NCI-H146 treated with DMSO at 0.1 percent for 48 hours (cell line): Measurements from ENCODE around the gene LBHD2.

Experiments
- DNase-seq: peaks from one replicate; lab custom pipeline; 2025; ENCODE audit not compliant: unreplicated experiment; lab: John Stamatoyannopoulos, UW

Gene LBHD2

GRCh38 chr14:103129301-103130016 is 45.4 kb downstream of the LBHD2 start:
- no peak for DNase-seq

- DNase-seq = no peak
These were observed 46.2 kb downstream of the LBHD2 start for GRCh38 chr14:103130017-103130764.

DNA sequence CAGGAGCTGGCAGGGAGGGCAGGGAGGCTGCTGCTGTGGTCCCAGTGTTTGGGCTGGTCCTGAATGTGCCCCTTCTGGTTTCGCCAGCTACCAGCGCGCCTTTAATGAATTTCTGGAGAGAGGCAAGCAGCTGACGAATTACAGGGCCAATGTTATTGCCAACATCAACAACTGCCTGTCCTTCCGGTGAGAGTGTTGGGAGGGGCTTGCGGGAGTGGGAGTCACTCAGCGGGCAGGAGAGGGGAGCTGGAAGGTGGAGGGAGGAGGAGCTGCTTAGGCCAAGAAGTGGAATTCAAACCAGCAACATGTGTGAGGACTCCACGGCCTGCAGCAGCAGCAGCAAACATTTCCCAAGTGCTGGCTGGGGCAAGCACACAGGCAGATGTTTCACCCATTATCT is 47.0 kb downstream of the LBHD2 start:
- no peak for DNase-seq

- DNase-seq = no peak
These were observed 47.6 kb downstream of the LBHD2 start for GRCh38 chr14:103131580-103131979.

DNA sequence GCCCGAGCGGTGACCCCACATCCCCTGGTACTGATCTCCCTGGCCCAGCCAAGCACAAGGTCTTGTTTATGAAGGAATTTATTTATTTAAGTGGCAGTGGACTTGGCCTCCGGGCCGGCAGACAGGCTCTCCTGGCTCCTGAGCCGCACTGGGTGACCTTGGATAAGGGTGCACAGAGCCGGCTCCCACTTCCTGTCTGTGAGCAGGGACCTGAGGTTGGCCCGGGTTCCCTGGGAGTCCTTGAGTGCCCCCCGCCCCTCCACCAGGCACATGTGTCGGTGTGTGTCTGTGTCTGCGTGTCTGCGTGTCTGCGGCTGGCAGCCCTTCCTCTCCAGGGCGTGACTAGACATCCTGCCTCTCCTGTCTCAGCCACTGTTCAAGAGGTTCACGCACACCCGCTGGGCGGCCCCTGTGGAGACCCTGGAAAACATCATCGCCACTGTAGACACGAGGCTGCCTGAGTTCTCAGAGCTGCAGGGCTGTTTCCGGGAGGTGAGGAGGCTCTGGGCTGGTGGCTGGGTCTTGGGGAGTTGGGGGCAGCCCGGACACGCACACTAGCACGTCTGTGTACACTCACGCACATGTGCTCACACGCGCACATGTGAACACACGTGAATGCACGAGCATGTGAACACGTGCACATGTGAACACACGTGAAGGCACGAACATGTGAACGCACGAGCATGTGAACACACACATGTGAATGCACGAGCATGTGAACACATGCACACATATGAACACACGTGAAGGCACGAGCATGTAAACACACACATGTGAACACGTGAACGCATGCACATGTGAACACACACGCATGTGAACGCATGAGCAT is 48.6 kb downstream of the LBHD2 start:
- no peak for DNase-seq

- DNase-seq = no peak
These were observed 49.5 kb downstream of the LBHD2 start for GRCh38 chr14:103133210-103134140.

GRCh38 chr14:103134405-103134804 is 50.4 kb downstream of the LBHD2 start:
- DNase-seq = no peak

DNA sequence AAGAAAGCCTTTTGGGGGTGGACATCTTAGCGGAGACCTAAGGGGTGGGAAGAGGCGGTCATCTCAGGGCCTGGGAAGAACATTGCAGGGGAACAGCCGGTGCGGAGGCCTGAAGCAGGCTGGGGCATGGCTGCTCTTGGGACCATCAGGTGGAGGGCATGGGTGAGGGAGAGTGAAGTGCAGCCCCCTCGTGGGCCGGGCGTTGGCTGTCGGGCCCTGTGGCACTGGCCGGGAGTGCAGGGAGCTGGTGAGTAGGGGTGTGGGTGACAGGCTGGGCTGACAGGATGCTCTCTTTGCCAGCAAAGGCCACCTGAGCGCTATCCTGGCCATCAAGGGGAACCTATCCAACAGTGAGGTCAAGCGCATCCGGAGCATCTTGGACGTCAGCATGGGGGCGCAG is 50.9 kb downstream of the LBHD2 start:
- no peak for DNase-seq

DNA sequence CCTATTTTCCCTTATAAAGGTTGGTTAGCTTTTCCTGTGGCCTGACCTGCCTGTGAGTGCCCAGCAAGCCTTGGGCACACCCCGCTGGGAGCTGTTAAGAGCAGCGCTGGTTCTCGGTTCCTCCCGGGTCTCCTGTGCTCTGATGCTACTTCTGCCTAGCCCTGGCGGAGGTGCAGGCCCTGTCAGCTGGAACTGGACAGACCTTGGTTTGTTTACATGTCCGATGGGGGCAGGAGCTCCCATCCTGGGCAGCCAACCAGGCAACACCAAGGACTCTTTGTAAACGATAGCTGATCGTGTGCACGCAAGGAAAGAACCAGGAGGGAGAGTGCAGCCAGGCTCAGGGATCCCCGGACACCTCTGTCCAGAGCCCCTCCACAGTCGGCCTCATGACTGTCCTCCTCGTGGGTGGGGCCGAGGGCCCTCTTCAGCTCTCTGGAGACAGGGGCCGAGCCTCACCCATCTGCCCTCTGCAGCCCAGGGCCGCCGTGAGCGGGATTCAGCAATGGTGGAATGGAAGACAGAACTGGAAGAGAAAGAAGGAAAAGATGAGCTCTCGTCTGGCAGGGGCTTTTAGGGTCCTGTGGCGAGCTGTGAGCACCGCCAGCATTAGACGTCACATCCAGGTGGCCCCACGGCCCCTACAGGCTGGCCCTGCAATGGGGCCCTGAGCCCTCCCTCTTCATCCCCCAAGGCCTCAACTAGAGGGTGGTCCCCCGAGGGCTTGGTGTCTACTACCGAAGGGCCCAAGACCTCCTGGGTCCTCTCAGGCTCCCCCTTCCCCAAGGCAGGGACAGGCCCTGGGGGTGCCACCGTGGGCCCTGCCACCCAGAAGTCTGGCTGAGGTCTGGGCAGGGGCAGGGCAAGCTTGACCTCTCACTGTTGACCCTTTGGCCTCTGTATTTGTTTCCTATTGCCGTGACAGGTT is 51.6 kb downstream of the LBHD2 start:
- no peak for DNase-seq

- DNase-seq = no peak
These were observed 52.6 kb downstream of the LBHD2 start for GRCh38 chr14:103136388-103137271.

DNA sequence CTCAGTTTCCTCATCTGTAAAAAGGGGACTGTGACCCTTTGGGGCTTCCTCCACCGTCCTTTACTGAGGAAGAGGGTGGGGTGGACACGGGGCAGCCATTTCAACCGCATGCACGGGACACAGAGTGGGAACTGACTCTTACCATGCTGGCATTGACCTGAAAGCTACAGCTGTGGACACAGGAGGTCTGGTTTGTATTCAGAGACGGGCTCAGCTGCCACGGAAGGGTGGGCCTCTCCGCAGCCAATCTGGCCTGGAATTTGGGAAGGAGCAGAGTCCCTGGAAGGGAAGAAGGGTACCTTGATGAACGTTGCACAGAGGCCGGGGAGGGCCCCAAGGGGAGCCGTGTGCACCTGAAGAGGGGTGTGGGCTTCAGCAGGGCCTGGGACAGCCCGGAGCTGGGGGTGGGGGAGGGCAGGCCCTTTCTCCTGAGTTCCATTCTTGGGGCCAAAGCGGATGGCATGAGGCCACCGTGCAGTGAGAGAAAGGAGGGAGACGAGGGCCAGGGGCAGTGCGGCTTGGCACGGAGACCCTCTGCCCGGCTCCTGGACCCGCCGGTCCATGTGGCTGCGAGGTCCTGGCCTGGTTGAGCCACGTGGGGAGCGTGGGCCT is 53.8 kb downstream of the LBHD2 start:
- no peak for DNase-seq

- no peak for DNase-seq
These were observed 54.5 kb downstream of the LBHD2 start for GRCh38 chr14:103138301-103139131.

DNA sequence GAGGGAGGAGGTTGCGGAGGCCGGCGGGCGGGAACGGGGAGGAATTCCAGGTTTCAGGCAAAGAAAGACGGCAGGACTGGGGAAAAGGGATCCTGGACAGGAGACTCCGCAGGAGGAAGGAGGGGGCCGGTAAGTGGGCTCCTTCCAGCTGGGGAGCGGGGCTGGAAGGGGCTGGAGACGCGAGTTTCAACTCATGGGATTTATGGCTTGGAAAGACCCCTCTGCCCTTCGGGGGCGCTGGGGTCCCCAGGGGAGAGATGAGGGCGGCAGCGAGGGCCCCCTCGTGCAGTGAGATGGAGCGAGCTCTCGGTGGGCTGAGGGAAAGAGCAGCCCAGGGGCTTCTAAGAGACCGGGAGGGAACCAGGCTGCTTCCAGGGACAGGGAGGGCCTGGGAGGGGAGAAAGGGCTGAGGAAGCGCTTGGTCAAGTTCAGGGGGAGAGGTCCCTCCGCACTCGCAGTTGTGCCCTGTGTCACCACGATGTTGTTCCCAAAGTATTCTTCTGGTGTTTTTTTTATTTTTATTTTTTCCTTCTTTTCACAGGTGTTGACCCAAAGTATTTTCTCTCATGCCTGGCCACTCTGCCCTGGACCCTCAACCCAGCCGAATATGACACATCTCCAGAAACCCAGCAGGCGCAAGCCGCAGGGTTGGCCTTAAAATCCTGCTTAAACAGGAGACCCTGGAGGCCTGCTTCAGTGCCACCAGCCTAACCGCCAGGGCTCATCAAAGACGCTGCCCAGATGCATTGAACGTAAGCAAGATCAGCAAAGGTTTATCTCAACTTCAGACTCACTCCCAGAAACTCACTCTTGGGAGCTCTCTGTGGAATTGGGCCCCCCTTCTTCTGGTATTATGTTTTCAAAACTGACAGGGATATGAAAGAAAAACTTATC is 55.4 kb downstream of the LBHD2 start:
- no peak for DNase-seq
